NB4 (cell line): Measurements from ENCODE around the gene SYNE1.

Source experiments
- DNase-seq: peaks from one replicate; pipeline ENCODE4 v3.0.0; 2010; ENCODE audit warnings: low read depth
- H3K4me3 ChIP-seq: one replicate; pipeline ENCODE4 v1.5.1; 2011; ENCODE audit warnings: mild to moderate bottlenecking, low read depth, low read length, moderate library complexity
- MYC ChIP-seq: IDR thresholded peaks from 2 replicates; pipeline ENCODE4 v1.6.1; 2011; ENCODE audit warnings: low read depth, low read length
- POLR2A ChIP-seq: IDR thresholded peaks from 2 replicates; pipeline ENCODE4 v1.6.1; 2011; ENCODE audit warnings: mild to moderate bottlenecking; ENCODE audit not compliant: insufficient read length; ENCODE audit errors: extremely low read depth
- TF ChIP-seq, protein P1 (sequence below): IDR thresholded peaks from one replicate; pipeline ENCODE4 v1.5.1; 2012; ENCODE audit warnings: low read depth, low read length
- TF ChIP-seq, protein P2 (sequence below): IDR thresholded peaks from 2 replicates; pipeline ENCODE4 v1.6.1; 2011; ENCODE audit warnings: low read depth, low read length

The SYNE1 gene

DNA sequence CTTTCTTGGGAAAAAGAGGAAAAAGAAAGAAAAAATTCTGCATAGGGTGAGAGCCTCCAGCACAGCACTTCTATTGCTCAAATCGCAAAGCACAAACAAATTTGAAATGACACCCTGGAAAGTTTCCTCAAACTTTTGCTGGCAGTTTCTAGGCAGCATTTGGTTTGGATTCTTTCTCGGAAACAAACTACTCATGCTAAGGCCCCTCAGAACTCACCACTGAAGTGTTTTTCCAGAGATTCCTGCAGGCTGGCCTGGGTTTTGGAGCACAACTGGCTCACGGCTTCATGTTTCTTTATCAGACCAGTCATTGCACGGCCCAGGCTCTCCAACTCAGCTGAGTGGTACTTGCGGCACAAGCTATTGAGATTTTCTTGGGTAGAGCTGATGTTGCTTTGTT lies 237.8 kb downstream of the SYNE1 start:
- no peak for DNase-seq
- TF ChIP-seq, protein P1, sequence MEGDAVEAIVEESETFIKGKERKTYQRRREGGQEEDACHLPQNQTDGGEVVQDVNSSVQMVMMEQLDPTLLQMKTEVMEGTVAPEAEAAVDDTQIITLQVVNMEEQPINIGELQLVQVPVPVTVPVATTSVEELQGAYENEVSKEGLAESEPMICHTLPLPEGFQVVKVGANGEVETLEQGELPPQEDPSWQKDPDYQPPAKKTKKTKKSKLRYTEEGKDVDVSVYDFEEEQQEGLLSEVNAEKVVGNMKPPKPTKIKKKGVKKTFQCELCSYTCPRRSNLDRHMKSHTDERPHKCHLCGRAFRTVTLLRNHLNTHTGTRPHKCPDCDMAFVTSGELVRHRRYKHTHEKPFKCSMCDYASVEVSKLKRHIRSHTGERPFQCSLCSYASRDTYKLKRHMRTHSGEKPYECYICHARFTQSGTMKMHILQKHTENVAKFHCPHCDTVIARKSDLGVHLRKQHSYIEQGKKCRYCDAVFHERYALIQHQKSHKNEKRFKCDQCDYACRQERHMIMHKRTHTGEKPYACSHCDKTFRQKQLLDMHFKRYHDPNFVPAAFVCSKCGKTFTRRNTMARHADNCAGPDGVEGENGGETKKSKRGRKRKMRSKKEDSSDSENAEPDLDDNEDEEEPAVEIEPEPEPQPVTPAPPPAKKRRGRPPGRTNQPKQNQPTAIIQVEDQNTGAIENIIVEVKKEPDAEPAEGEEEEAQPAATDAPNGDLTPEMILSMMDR = no peak
- TF ChIP-seq, protein P2, sequence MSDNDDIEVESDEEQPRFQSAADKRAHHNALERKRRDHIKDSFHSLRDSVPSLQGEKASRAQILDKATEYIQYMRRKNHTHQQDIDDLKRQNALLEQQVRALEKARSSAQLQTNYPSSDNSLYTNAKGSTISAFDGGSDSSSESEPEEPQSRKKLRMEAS = no peak
- TF ChIP-seq MYC (no peak), POLR2A (no peak)
- no peak overlapping the region for H3K4me3 ChIP-seq

DNA sequence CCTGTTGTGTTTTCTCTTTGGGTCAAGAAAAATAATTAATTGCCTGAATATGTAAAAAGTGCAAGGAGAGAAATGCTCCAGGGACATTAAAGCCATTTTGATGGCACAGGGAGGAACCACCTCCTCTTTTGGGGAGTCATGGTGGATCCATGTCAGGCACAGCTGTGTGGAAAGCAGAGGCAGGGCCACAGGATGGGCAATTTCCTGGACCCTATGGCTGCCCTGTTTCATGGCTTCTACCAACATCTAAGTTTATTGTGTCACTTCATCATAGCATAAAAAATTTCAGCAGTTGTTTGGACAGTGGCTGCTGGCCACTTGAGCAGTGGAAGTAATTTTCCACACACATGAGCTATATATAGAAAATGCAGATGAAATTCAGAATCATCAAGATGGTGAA lies 238.2 kb downstream of the SYNE1 start:
- DNase-seq = no peak
- H3K4me3 ChIP-seq = no peak overlapping the region
- TF ChIP-seq, protein P1 = no peak
- TF ChIP-seq POLR2A (no peak), MYC (no peak)
- TF ChIP-seq, protein P2 = no peak

DNA sequence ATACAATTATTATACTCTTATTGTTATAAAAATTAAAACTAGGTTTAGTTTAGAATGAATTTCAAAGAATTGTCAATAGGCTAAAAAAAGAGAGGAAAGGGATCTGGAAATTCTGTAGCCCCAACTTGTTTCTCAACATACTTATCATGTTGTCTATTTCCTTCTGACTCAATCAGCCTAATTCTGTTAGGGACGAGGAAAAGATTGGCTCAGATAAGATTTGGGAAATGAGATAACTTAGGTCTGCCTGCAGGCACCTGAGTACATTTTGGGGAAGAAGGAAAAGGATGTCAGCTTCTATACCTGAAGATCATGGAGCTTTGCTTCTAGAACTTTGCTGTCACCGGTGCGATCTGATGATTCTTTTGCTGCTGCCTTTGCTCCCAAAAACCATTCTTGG lies 238.8 kb downstream of the SYNE1 start:
- H3K4me3 ChIP-seq = no peak overlapping the region
- no peak for TF ChIP-seq POLR2A
- TF ChIP-seq, protein P1 = no peak
- TF ChIP-seq, protein P2 = no peak
- no peak for TF ChIP-seq MYC
- no peak for DNase-seq

GRCh38 chr6:152394303-152394702 lies 242.9 kb downstream of the SYNE1 start:
- H3K4me3 ChIP-seq = no peak overlapping the region
- TF ChIP-seq, protein P2 = no peak
- TF ChIP-seq MYC = no peak
- TF ChIP-seq, protein P1 = no peak
- no peak for TF ChIP-seq POLR2A
- no peak for DNase-seq

DNA sequence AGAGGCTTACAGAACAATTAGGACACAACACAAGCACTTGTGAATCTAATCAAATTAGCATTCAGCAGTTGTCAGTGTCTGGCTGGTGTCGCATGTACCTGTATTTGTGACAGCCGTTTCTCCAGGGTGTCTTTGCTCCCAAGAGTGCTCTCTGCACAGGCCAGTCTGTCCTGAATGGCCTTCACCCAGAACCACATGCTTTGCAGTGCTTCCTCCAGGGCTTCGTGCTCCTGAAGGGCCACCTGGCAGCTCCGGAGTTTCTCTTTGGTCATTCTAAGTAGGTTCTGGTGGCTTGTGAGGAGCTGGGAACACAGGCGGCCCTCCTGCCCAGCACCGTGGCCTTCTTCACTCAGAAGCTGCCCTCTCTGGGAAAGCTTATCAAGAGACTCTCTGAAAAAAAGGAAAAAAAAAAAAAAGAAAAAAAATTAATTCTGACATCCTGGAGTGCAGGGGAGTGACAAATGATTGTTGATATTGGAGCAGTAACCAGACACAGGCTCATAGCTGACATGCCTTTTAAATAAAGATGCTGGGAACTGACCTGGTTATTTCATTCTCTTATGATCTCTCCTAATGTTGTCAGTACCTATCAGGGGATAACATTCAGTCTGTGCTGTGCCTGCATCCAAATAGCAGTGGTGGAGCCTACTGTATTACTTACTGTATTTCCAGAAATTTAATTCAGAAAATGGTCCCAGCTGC lies 245.8 kb downstream of the SYNE1 start:
- TF ChIP-seq MYC = no peak
- TF ChIP-seq, protein P1 = no peak
- TF ChIP-seq, protein P2 = no peak
- no peak for TF ChIP-seq POLR2A
- no peak for DNase-seq
- no peak overlapping the region for H3K4me3 ChIP-seq
